ENCODE data around the gene MKRN2. TPM values are rescaled to one million over a fixed set of nuclear protein-coding genes. Genes with fewer than 3 reads are reported as not detected.

Gene MKRN2
- total and polyA plus RNA-seq, 7 donors = 11.6 to 37.4 (median 27.4) TPM

DNA sequence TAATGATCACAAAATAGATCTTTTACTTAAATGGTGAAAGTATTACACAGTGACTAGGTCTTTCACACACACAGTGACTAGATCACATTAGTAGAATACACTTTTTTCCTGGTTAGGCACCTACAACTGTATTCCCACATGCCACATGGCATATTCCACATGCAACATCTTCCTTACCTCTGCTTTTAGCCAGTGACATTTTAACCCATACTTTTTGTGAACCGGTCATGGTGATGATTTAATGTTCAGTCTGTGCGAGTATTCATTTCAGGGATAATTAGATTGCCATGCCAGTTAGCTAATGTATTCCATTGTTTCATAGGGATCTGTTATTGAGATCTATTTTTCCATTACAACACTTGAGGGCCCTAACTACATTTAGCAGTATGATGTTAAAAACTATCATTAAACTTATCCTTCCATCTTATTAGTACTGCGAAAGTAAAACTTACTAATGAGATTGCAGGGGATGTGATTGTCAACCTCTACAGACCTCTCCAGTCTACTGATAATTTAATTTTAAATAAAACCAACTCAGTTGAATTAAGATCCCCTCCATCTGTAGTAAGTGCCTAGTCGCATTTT is 44.3 kb upstream of the MKRN2 start:
- WGBS, 2 donors = 94 to 95% methylated on average over 4 of the region's 4 CpGs

GRCh38 chr3:12513694-12514446 is 43.0 kb upstream of the MKRN2 start:
- no peaks in the 10 kb centered on the region for H3K27me3 ChIP-seq
- H3K9me3 ChIP-seq = no peaks in the 10 kb centered on the region
- peaks cover 0 to 3% (median 0%) of the 10 kb centered on the region in 4 donors for H3K4me1 ChIP-seq
- intact Hi-C loops (cut with DNase I) = no loop called here
- H3K27ac ChIP-seq = no peak overlapping the region
- no peak overlapping the region for H3K4me3 ChIP-seq
- WGBS, 2 donors = 93 to 95% methylated on average over 5 of the region's 5 CpGs
- H3K36me3 ChIP-seq = peaks cover 0 to 27% (median 0%) of the 10 kb centered on the region in 4 donors
- no peak for DNase-seq
- TF ChIP-seq EP300 (IDR thresholded peaks at IDR 0.05) (no peak), POLR2AphosphoS5 (IDR thresholded peaks at IDR 0.05) (no peak), POLR2A (IDR thresholded peaks at IDR 0.05) (no peak), CTCF (IDR thresholded peaks at IDR 0.05) (no peak)

More for the DNA sequence above, 44.3 kb upstream of the MKRN2 start:
- H3K36me3 ChIP-seq = peaks cover 0 to 27% (median 0%) of the 10 kb centered on the region in 4 donors
- peaks cover 0 to 16% (median 8%) of the 10 kb centered on the region in 4 donors for H3K4me1 ChIP-seq
- H3K4me3 ChIP-seq = no peak overlapping the region
- intact Hi-C loops (cut with DNase I) = no loop called here
- H3K27ac ChIP-seq = no peak overlapping the region
- no peak for DNase-seq
- TF ChIP-seq CTCF (IDR thresholded peaks at IDR 0.05) = no peak
- TF ChIP-seq POLR2AphosphoS5 (IDR thresholded peaks at IDR 0.05) = no peak
- TF ChIP-seq EP300 (IDR thresholded peaks at IDR 0.05) = no peak
- TF ChIP-seq POLR2A (IDR thresholded peaks at IDR 0.05) = no peak
- H3K27me3 ChIP-seq = no peaks in the 10 kb centered on the region
- H3K9me3 ChIP-seq = no peaks in the 10 kb centered on the region

DNA sequence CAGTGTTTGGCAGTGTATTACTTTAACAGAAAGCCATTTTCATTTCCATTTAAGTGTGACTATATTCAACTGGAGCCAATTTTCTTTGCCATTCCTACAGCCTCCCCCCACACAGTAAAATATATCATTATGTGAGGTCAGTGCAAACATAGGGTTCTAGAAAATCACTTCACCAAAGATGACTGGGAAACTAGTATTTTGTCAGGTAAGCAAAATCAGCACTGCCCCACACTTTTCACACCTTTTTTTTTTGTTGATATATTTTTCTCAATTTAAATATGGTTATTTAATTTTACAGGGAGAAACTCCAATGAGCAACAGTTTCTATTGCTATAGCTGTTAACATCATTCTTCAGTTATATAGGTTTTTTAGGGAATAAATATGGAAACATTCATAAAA is 41.3 kb upstream of the MKRN2 start:
- Histone ChIP-seq H3K27ac (no peak overlapping the region), H3K27me3 (no peaks in the 10 kb centered on the region), H3K4me1 (no peaks in the 10 kb centered on the region), H3K9me3 (no peaks in the 10 kb centered on the region), H3K36me3 (peaks cover 0 to 17% (median 0%) of the 10 kb centered on the region in 4 donors), H3K4me3 (no peak overlapping the region)
- intact Hi-C loops (cut with DNase I) = no loop called here
- no peak for TF ChIP-seq EP300 (IDR thresholded peaks at IDR 0.05)
- no peak for TF ChIP-seq POLR2AphosphoS5 (IDR thresholded peaks at IDR 0.05)
- TF ChIP-seq CTCF (IDR thresholded peaks at IDR 0.05) = no peak
- TF ChIP-seq POLR2A (IDR thresholded peaks at IDR 0.05) = no peak
- no peak for DNase-seq

GRCh38 chr3:12516873-12517272 is 40.0 kb upstream of the MKRN2 start:
- no peaks in the 10 kb centered on the region for H3K27me3 ChIP-seq
- no peaks in the 10 kb centered on the region for H3K4me1 ChIP-seq
- no peaks in the 10 kb centered on the region for H3K9me3 ChIP-seq
- no peak overlapping the region for H3K4me3 ChIP-seq
- intact Hi-C loops (cut with DNase I) = no loop called here
- no peak for TF ChIP-seq POLR2A (IDR thresholded peaks at IDR 0.05)
- no peak for TF ChIP-seq EP300 (IDR thresholded peaks at IDR 0.05)
- no peak for TF ChIP-seq CTCF (IDR thresholded peaks at IDR 0.05)
- TF ChIP-seq POLR2AphosphoS5 (IDR thresholded peaks at IDR 0.05) = no peak
- DNase-seq = no peak
- 87 to 93% methylated on average over 11 of the region's 11 CpGs for WGBS, 2 donors
- H3K36me3 ChIP-seq = peaks cover 0 to 24% (median 6%) of the 10 kb centered on the region in 4 donors
- no peak overlapping the region for H3K27ac ChIP-seq
